ENCODE data around the gene GNG8.

GNG8 gene

GRCh38 chr19:46601318-46602224 is 34.4 kb downstream of the GNG8 start, which contains the start of gene CALM3 (continued):
- TF ChIP-seq ZNF138 (tag by site-specific recombination; IDR thresholded peaks at IDR 0.05; ENCODE audit: borderline replicate concordance) (no peak), ZNF624 (tag by site-specific recombination; IDR thresholded peaks at IDR 0.05) (no peak), ZNF155 (tag by site-specific recombination; IDR thresholded peaks at IDR 0.05) (no peak), REPIN1 (tag by site-specific recombination; IDR thresholded peaks at IDR 0.05; ENCODE audit: low read depth) (no peak), ZNF521 (tag by site-specific recombination; IDR thresholded peaks at IDR 0.05) (no peak), ZBTB48 (tag by site-specific recombination; IDR thresholded peaks at IDR 0.05) (no peak), MYNN (tag by site-specific recombination; IDR thresholded peaks at IDR 0.05; ENCODE audit: borderline replicate concordance) (no peak), GLI2 (tag by site-specific recombination; IDR thresholded peaks at IDR 0.05; ENCODE audit: borderline replicate concordance, low read depth) (no peak), ZNF350 (tag by site-specific recombination; IDR thresholded peaks at IDR 0.05) (no peak), KLF8 (tag by site-specific recombination; IDR thresholded peaks at IDR 0.05) (0 out of 2 replicates have a peak, but pooled peaks have one; percentile 15), ZNF513 (tag by site-specific recombination; IDR thresholded peaks at IDR 0.05) (0 out of 2 replicates have a peak, but pooled peaks have one; percentile 53), KLF1 (tag by site-specific recombination; IDR thresholded peaks at IDR 0.05) (peak; percentile 44; the same call in 1 of the 2 replicates), ZNF768 (tag by site-specific recombination; IDR thresholded peaks at IDR 0.05) (no peak), ZNF18 (tag by site-specific recombination; IDR thresholded peaks at IDR 0.05) (no peak), ZNF596 (tag by site-specific recombination; IDR thresholded peaks at IDR 0.05) (0 out of 2 replicates have a peak, but pooled peaks have one; percentile 3), ZNF747 (tag by site-specific recombination; IDR thresholded peaks at IDR 0.05) (no peak), ZNF10 (tag by site-specific recombination; IDR thresholded peaks at IDR 0.05) (no peak), ZNF335 (tag by site-specific recombination; conservative IDR thresholded peaks at IDR 0.05) (0 out of 2 replicates have a peak, but pooled peaks have one; percentile 44), MZF1 (tag by site-specific recombination; IDR thresholded peaks at IDR 0.05; ENCODE audit: borderline replicate concordance) (no peak), ZNF501 (tag by site-specific recombination; IDR thresholded peaks at IDR 0.05) (no peak), ZNF830 (tag by site-specific recombination; IDR thresholded peaks at IDR 0.05; ENCODE audit: low read depth) (no peak), ZEB2 (tag by site-specific recombination; IDR thresholded peaks at IDR 0.05) (no peak)

All from HEK293 (cell line).